HUES64 (cell line): ENCODE results near the gene ABHD11.

Source experiments
- H3K27ac ChIP-seq: 2 replicates; pipeline ENCODE4 v1.7.0; 2013; ENCODE audit warnings: low read depth, low read length, inconsistent platforms
- H3K27me3 ChIP-seq: 2 replicates; pipeline ENCODE4 v1.6.1; 2013; ENCODE audit warnings: mild to moderate bottlenecking, low read length; ENCODE audit not compliant: insufficient read depth
- H3K36me3 ChIP-seq: 2 replicates; pipeline ENCODE4 v1.6.1; 2013; ENCODE audit warnings: mild to moderate bottlenecking, low read length; ENCODE audit not compliant: insufficient read depth
- H3K4me1 ChIP-seq: 2 replicates; pipeline ENCODE4 v1.6.1; 2013; ENCODE audit warnings: mild to moderate bottlenecking, low read length, moderate library complexity; ENCODE audit not compliant: insufficient read depth
- H3K4me3 ChIP-seq: 2 replicates; pipeline ENCODE4 v1.5.1; 2013; ENCODE audit warnings: mild to moderate bottlenecking, low read length, moderate library complexity
- H3K9ac ChIP-seq: 2 replicates; pipeline ENCODE4 v1.6.1; 2013; ENCODE audit warnings: mild to moderate bottlenecking, low read depth, low read length
- H3K9me3 ChIP-seq: 2 replicates; pipeline ENCODE4 v1.6.1; 2013; ENCODE audit warnings: low read depth, low read length; ENCODE audit not compliant: insufficient read depth
- WGBS: fragments of 150-250, 120-280 bp; methylation state at CpG from one replicate; pipeline ENCODE4 v1.1.7; 2013; ENCODE audit warnings: missing lambda C conversion rate; 5-methylcytosine and 5-hydroxymethylcytosine counted together

Gene ABHD11

DNA sequence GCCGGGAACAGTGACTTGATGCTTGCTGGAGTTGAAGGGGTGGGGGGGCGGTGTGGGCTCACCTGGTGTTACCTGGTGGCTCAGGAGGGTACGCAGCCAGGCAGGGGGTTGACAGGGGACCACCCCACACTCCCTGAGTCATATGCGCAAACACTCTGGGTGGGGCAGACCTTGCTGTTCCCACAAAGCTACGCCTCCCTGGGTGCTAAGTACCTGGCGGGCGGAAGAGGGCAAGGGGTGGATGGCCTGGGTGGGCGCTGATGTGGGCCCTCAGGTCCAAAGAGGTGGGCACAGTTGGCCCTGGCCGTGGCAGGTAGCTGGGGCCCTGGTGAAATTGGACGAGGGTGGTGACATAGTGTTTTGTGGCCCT, 33.1 kb downstream of the ABHD11 start:
- Histone ChIP-seq H3K4me1 (peaks cover 7% of the 10 kb centered on the region), H3K27me3 (no peaks in the 10 kb centered on the region), H3K36me3 (peaks cover 8% of the 10 kb centered on the region; the same call in 1 of the 2 replicates), H3K4me3 (no peak overlapping the region), H3K9me3 (no peaks in the 10 kb centered on the region), H3K27ac (no peak overlapping the region), H3K9ac (no peak overlapping the region)
- 91% methylated on average over 10 of the region's 10 CpGs for WGBS

DNA sequence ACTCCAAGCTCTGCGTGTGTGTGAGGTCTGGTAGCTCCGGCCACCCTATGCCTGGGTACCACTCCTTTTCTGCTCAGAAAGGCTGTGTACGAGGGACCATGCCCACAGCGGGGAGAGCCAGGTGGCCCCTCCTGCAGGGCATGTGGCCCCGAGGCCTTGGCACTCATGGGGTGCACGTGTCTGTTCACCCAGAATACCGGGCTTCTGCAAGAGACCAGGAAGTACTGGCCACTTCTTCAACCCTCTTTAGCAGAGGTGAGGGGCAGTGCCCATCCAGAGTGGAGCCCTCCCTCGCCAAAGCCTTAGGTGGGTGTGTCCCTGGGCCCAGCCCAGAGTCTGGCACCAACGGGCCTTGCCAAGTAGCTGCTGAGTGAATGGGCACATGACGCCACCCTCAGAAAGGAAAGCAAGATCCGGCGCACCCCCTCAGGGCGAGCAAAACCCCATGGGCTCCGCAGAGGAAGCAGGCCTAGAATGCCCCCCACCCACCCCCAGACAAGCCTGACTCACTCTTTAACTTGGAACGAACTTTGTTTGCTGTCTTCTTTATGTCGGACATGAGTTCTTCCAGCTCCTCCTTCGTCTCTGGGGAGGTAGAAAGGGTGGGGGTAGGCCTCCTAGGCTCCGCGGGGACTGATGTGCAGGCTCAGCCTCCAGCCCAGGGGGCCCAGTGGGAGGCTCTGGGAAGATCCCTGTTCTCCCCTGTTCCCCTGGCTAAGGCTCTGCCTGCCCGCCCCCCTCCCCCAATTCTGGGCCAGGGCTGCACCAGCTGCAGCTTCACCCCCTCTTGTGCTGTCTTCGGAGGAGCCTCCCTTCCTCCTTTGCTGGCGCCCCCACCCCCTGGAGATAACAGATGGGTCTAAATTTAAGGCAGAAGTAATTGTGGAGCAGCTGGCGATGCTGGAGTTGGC, 33.7 kb downstream of the ABHD11 start:
- Histone ChIP-seq H3K27me3 (no peaks in the 10 kb centered on the region), H3K4me3 (no peak overlapping the region), H3K9me3 (no peaks in the 10 kb centered on the region), H3K4me1 (peaks cover 7% of the 10 kb centered on the region), H3K36me3 (peaks cover 8% of the 10 kb centered on the region; the same call in 1 of the 2 replicates), H3K9ac (no peak overlapping the region), H3K27ac (no peak overlapping the region)
- WGBS = 85% methylated on average over 22 of the region's 23 CpGs

- H3K9ac ChIP-seq = no peak overlapping the region; the same call in 1 of the 2 replicates
- WGBS = 28% methylated on average over 40 of the region's 45 CpGs
- peak overlapping the region; percentile 49 for H3K4me3 ChIP-seq
- H3K36me3 ChIP-seq = peaks cover 17% of the 10 kb centered on the region
- H3K9me3 ChIP-seq = no peaks in the 10 kb centered on the region
- no peak overlapping the region for H3K27ac ChIP-seq
- H3K4me1 ChIP-seq = peaks cover 7% of the 10 kb centered on the region
- no peaks in the 10 kb centered on the region for H3K27me3 ChIP-seq
Measured at GRCh38 chr7:73703757-73704639, 34.6 kb downstream of the ABHD11 start.

GRCh38 chr7:73703225-73703624, 35.4 kb downstream of the ABHD11 start:
- Histone ChIP-seq H3K27ac (no peak overlapping the region; the same call in 1 of the 2 replicates), H3K9ac (0 out of 2 replicates have a peak overlapping the region, but pooled peaks have one; percentile 1), H3K9me3 (no peaks in the 10 kb centered on the region), H3K27me3 (no peaks in the 10 kb centered on the region), H3K4me1 (peaks cover 7% of the 10 kb centered on the region), H3K4me3 (peak overlapping the region; percentile 49), H3K36me3 (peaks cover 25% of the 10 kb centered on the region)
- 52% methylated on average over 13 of the region's 13 CpGs for WGBS

DNA sequence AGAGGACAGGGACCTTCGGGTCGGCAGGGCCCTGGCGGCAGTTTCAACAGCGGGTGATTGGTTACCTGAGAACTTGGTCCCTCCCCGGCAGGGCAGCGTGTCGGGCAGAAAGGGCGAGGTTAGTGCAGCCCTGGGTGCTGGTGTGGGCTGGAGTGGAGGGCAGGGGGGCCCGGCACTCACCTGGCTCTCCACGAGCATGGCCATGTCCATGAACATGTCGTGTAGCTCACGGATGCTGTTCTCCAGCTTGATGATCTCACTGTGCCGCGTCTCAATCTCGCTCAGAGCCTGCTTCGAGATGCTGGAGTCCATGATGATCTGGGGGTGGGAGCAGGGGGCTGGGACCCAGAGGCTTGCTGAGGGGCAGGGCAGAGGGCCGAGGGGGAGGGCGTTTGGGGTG, 35.9 kb downstream of the ABHD11 start:
- H3K4me3 ChIP-seq = no peak overlapping the region
- no peaks in the 10 kb centered on the region for H3K27me3 ChIP-seq
- no peak overlapping the region for H3K9ac ChIP-seq
- WGBS = 86% methylated on average over 18 of the region's 18 CpGs
- no peaks in the 10 kb centered on the region for H3K9me3 ChIP-seq
- peaks cover 7% of the 10 kb centered on the region for H3K4me1 ChIP-seq
- no peak overlapping the region for H3K27ac ChIP-seq
- peaks cover 31% of the 10 kb centered on the region for H3K36me3 ChIP-seq

- Histone ChIP-seq H3K27ac (no peak overlapping the region), H3K4me1 (peaks cover 7% of the 10 kb centered on the region), H3K36me3 (peaks cover 35% of the 10 kb centered on the region), H3K9ac (no peak overlapping the region), H3K9me3 (no peaks in the 10 kb centered on the region), H3K27me3 (no peaks in the 10 kb centered on the region), H3K4me3 (no peak overlapping the region)
- WGBS = 92% methylated on average over 8 of the region's 8 CpGs
Measured at GRCh38 chr7:73702226-73702625, 36.4 kb downstream of the ABHD11 start.

GRCh38 chr7:73701357-73701995, 37.1 kb downstream of the ABHD11 start:
- Histone ChIP-seq H3K9ac (no peak overlapping the region), H3K36me3 (peaks cover 43% of the 10 kb centered on the region), H3K9me3 (no peaks in the 10 kb centered on the region), H3K27me3 (no peaks in the 10 kb centered on the region), H3K4me1 (peaks cover 7% of the 10 kb centered on the region), H3K4me3 (no peak overlapping the region), H3K27ac (no peak overlapping the region)
- 68% methylated on average over 13 of the region's 13 CpGs for WGBS

- Histone ChIP-seq H3K27ac (no peak overlapping the region), H3K4me1 (peaks cover 7% of the 10 kb centered on the region), H3K36me3 (peaks cover 51% of the 10 kb centered on the region), H3K27me3 (no peaks in the 10 kb centered on the region), H3K9me3 (no peaks in the 10 kb centered on the region), H3K4me3 (no peak overlapping the region), H3K9ac (no peak overlapping the region)
- 94% methylated on average over 15 of the region's 15 CpGs for WGBS
Measured at GRCh38 chr7:73700581-73701134, 37.9 kb downstream of the ABHD11 start.

DNA sequence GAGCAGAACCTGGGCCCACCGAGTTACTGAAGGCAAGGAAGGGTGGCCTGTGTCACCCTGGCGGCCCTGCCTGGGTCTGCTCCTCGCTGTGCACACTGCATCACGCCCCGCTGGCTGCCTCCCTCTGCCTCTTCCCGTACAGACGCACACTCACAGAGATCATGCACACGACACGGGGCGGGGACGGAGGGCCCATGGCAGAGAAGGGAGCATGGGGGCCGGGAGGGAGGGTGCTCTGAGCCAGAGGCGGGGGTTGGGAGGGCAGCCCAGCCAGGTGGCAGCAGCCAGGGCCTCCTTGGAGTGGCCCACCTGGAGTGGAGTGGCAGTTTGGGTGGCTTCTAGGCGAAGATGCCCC, 38.6 kb downstream of the ABHD11 start:
- 93% methylated on average over 14 of the region's 14 CpGs for WGBS
- no peak overlapping the region for H3K27ac ChIP-seq
- H3K36me3 ChIP-seq = peaks cover 55% of the 10 kb centered on the region

GRCh38 chr7:73699370-73700068, 39.1 kb downstream of the ABHD11 start:
- Histone ChIP-seq H3K9me3 (no peaks in the 10 kb centered on the region), H3K4me1 (peaks cover 7% of the 10 kb centered on the region), H3K36me3 (peaks cover 61% of the 10 kb centered on the region), H3K27me3 (no peaks in the 10 kb centered on the region), H3K4me3 (no peak overlapping the region), H3K9ac (no peak overlapping the region), H3K27ac (no peak overlapping the region)
- 89% methylated on average over 15 of the region's 15 CpGs for WGBS

More for the DNA sequence above, 38.6 kb downstream of the ABHD11 start:
- H3K27me3 ChIP-seq = no peaks in the 10 kb centered on the region
- H3K9me3 ChIP-seq = no peaks in the 10 kb centered on the region
- no peak overlapping the region for H3K4me3 ChIP-seq
- H3K4me1 ChIP-seq = peaks cover 7% of the 10 kb centered on the region
- H3K9ac ChIP-seq = no peak overlapping the region
